Amniotic epithelial cell (primary cell): ENCODE results near the gene PLN.
A peak's percentile ranks its signal among the peaks of the same experiment; 100 is the strongest.

Experiments used
- DNase-seq: peaks from one replicate; pipeline ENCODE4 v3.0.0-alpha.2; 2010; ENCODE audit warnings: low read depth

PLN gene

DNA sequence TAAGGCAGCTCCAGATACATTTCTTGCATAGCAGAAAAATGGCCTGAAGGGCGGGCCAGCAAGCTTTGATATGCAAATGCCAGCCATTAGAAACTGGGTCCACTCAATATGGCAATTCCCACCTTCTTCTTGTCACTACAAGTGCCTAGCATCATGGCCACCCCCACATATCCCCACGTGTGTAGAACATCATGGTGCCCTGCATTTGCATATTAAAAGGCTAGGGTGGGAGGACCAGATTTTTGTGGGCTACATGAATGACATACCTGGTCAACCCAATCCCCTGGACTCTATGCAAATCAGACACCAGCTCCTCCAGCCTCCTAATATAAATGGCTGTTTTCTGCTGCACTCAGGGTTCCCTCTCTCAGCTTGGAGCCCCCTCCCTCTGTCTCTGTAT is 31.7 kb downstream of the PLN start:
- DNase-seq = no peak

DNA sequence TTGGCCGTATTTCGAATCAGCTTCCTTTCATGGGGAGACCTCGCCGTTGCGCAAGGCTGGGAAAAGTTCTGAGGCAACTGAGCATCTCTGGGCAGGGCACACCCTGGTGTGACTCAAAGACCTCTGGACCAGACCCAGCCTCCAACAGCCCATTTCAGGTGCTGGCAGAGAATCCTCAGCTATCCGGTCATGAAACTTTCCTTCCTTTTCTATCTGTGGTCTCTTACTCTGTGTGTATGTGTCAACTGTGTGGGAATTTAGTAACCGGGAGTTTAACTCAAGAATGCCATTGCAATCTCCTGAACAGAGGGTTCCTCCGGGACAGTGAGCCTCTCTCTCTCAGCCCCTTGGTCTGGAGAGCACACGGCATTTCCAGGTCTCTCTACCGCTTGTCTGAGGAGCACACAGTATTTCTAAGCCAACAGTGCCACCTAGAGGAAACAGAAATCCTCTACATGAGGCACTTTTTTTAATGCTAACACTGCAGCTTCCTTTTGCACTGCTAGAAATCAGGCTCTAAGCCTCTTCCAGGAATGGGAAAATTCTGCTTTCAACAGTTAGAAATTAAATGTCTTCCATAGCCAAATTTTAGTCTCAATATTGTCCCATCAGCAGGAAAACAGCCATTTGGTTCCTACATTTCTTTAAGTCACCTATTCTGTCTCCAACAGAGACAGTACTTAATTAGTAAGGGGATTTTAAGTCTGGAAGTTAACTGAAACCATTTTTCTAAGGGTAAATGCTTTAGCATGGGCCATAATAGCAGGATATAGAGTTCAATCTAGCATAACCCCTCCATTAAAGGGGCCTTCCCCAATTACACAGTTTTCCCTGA is 32.7 kb downstream of the PLN start:
- peak; percentile 89 for DNase-seq

- peak; percentile 80 for DNase-seq
These were observed 33.4 kb downstream of the PLN start for GRCh38 chr6:118581489-118581959.

DNA sequence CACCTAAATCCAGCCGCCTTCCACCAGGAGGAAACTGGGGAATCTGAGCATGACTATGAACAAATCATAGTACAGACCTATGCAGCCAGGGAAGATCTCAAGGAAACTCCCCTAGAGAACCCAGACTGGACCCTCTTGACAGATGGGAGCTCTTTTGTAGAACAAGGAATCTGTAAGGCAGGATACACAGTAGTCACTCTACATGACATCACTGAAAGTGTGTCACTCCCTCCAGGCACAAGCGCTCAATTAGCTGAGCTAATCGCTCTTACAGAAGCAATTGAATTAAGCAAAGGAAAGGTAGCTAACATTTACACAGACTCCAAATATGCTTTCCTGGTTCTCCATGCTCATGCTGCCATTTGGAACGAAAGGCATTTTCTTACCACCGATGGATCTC is 36.8 kb downstream of the PLN start:
- DNase-seq = no peak

DNA sequence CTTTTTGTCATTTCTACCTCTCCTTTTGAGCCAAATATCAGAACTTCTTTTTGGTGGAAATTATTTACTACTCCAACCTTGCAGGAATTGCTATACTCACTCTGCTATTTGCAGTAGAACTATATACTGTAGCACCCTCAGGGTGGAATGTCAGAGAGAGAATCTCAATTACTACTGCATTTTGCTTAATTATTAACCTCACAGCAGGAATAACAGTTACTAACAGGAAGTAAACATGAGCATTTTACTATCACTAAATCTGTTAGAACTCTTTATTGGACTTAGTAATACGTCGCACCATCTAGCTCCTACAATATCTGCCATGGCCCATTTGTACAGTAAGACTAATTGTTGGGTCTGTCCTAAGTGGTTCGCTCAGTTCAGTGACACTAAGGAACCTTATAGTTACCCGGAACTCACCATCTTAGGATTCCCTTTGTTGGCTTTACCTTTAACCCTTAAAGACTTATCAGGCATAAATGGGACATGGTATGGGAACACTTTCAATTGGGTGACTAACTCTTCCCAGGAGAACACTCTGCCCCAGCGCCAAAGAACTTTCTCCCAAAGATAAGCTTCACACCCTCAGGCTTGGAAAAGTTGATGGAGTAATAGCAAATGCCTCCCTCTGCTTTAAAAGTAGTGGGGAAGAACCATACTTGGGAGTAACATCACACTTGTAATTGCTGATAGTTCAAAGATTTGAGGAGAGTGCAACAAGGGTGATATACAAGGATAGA is 38.8 kb downstream of the PLN start:
- no peak for DNase-seq

- peak; percentile 44 for DNase-seq
These were observed 40.5 kb downstream of the PLN start for GRCh38 chr6:118588626-118589025.

- no peak for DNase-seq
These were observed 41.1 kb downstream of the PLN start for GRCh38 chr6:118589186-118589585.

DNA sequence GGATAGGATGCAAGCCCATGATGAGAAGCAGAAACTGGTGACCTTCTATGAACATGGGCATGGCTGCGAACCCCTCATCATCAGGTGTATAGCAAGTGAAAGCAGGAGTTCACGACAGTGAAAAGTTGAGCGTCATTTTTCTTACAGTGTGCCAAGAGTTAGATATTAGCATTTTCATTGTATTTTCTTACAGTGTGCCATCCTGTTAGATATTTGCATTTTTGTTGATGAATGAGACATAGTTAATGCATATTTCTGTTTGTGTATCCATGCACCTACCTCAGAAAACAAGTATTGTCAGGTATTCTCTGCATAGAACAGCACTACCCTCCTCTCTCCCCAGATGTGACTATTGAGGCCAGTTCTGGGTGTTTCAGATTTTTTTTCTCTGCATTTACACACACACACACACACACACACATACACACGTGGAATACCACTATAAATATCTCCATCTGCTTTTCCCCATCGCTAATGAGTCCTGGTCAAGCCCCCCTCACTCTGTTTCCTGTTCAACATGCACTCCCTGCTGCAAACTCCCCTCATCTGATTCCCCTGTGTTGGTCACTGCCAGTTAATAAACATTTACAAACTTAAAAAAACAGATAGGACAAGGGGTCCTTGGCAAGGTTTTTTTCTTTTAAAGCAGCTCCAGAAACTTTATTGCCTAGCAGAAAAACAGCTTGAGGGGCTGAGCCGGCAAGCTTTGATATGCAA is 41.7 kb downstream of the PLN start:
- no peak for DNase-seq

GRCh38 chr6:118591897-118592296 is 43.8 kb downstream of the PLN start:
- DNase-seq = no peak

DNA sequence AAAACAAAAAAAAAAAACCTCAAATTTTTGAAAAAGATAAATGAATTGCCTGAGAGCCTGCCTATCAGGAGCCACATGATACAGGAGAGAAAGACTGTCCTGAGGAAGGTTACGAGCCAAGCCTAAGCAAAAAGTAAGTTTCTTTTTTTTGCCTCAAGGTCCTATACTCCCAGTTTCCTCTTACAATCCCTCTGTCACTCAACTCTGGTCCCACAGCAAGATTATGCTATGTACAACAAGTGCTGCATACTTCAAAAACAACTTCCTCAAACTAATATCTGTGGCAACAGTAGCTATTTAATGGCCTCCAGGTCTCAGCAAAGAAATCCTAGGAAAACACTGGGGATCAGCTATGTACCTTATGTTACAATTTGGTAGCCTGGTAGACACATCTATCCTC is 46.8 kb downstream of the PLN start:
- no peak for DNase-seq

- DNase-seq = no peak
These were observed 48.8 kb downstream of the PLN start for GRCh38 chr6:118596774-118597320.

- no peak for DNase-seq
These were observed 49.5 kb downstream of the PLN start for GRCh38 chr6:118597636-118598035.

GRCh38 chr6:118598324-118598723 is 50.2 kb downstream of the PLN start:
- DNase-seq = no peak

- no peak for DNase-seq
These were observed 54.2 kb downstream of the PLN start for GRCh38 chr6:118602300-118602699.

DNA sequence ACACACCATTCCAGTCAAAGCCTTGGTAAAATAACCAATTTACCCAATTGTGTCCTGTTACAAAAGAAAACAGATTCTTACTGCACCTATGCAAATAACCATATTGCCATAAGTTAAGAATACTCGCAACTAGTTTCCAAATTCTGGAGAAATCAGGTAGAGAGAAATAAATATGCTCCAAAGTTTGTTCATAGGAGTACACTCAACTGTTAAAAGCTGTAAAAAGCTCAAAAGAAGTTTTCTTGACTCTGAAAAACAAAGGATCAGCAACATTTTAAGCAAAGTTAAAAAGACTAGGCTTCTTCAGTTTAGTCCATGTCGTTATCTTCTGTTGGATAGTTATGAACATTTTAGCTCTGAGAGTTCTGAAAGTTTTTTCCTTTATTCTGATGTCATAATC is 55.3 kb downstream of the PLN start:
- DNase-seq = no peak

DNA sequence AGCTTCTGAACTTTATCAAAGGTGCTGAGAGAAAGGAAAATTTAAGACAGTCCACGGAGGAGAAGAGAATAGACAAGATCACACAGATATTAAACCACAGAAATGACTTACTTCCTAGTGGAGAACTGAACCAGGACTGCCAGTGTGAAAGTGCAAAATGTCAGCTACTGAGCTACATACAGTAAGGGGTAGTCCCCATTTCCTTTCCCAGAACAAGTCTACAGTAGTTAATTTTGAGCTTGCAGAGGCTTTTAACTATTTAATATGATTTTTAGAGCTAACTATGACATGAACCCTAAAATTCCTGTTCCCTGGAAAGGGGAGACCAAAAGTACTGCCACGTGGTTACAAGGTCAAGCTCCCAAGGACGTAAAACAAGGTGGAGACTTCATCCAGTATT is 58.2 kb downstream of the PLN start:
- DNase-seq = no peak

- DNase-seq = no peak
These were observed 58.8 kb downstream of the PLN start for GRCh38 chr6:118606858-118607257.
